ENCODE results near the gene THRB.

Gene THRB

GRCh38 chr3:24360957-24361356 is 133.7 kb downstream of the THRB start:
- no peak for TF ChIP-seq CTCF (IDR thresholded peaks at IDR 0.05; ENCODE audit: extremely low read depth, missing control alignments)

GRCh38 chr3:24359645-24360462 is 134.8 kb downstream of the THRB start:
- DNase-seq (ENCODE audit: low spot score): no peak
- no peak for TF ChIP-seq CTCF (IDR thresholded peaks at IDR 0.05; ENCODE audit: extremely low read depth, missing control alignments)

More at GRCh38 chr3:24360957-24361356, 133.7 kb downstream of the THRB start:
- no peak for DNase-seq (ENCODE audit: low spot score)

- DNase-seq (ENCODE audit: low spot score): no peak
- TF ChIP-seq CTCF (IDR thresholded peaks at IDR 0.05; ENCODE audit: extremely low read depth, missing control alignments): no peak
Measured at GRCh38 chr3:24359102-24359501, 135.5 kb downstream of the THRB start.

- no peak for DNase-seq (ENCODE audit: low spot score)
- TF ChIP-seq CTCF (IDR thresholded peaks at IDR 0.05; ENCODE audit: extremely low read depth, missing control alignments): no peak
Measured at GRCh38 chr3:24357635-24358034, 137.0 kb downstream of the THRB start.

- no peak for TF ChIP-seq CTCF (IDR thresholded peaks at IDR 0.05; ENCODE audit: extremely low read depth, missing control alignments)
- DNase-seq (ENCODE audit: low spot score): no peak
Measured at GRCh38 chr3:24355806-24356205, 138.8 kb downstream of the THRB start.

GRCh38 chr3:24354230-24354629 is 140.4 kb downstream of the THRB start:
- no peak for TF ChIP-seq CTCF (IDR thresholded peaks at IDR 0.05; ENCODE audit: extremely low read depth, missing control alignments)
- no peak for DNase-seq (ENCODE audit: low spot score)

- TF ChIP-seq CTCF (IDR thresholded peaks at IDR 0.05; ENCODE audit: extremely low read depth, missing control alignments): no peak
- DNase-seq (ENCODE audit: low spot score): no peak
Measured at GRCh38 chr3:24352893-24353553, 141.6 kb downstream of the THRB start.

Measured in GM20000 (cell line).